HG02943 (cell line): Measurements from ENCODE around the gene SCAPER.
"Not testable (repeated sequence)": the region's sequence is repeated elsewhere in the genome, so short reads cannot be mapped to it uniquely, and the experiment has no call there.

Experiments
- ATAC-seq: cut with Tn5 transposase; IDR thresholded peaks from one replicate; pipeline ENCODE4 v1.9.1; 2021; ENCODE audit warnings: mild to moderate bottlenecking, low read depth, moderate library complexity; ENCODE audit not compliant: unreplicated experiment

SCAPER gene

DNA sequence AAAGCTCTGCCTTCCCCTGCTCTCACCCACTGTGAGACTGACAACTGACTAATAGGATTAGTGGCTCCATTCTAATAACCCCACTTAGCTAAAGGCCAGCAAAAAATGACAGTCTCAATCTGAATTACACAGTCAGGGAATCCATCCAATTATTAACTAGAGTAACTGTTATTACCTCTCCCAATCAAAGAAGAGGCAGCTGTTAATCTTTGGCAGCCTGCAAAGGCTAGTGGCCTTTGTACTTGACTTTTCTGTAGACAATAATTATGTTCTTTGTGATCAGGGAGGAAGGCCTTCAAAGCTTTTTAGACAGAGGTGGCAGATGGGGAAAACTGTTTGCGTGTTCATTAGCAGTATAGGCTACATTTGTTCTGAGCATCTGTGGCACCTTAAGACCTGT lies 390.9 kb downstream of the SCAPER start:
- ATAC-seq = no peak

DNA sequence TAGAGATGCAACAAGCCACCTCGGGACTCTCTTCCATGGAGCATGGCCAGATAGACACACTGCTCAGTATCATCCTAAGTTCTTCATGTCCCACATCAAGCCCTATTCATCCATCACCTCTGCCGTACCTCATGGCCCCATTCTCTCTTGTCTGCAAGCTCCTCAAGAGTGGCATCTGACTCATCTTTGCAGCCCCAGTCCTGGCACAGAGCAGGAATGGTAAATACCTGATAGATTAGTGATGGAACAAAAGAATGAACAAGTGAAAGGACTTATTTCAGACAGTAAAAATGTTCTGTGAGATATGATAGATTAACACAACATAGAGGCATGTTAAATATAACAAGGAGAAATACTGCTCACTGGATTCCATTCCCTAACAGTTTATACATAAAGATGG lies 392.2 kb downstream of the SCAPER start:
- ATAC-seq = no peak

DNA sequence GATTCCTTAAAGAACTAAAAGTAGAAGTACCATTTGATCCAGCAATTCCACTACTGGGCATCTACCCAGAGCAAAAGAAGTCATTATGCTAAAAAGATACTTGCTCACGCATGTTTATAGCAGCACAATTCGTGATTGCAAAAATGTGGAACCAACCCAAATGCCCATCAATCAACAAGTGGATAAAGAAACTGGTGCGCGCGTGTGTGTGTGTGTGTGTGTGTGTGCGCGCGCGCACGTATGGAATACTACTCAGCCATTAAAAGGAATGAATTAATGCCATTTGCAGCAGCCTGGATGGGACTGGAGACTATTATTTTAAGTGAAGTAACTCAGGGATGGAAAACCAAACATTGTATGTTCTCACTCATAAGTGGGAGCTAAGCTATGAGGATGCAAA lies 394.5 kb downstream of the SCAPER start:
- not testable (repeated sequence) for ATAC-seq

DNA sequence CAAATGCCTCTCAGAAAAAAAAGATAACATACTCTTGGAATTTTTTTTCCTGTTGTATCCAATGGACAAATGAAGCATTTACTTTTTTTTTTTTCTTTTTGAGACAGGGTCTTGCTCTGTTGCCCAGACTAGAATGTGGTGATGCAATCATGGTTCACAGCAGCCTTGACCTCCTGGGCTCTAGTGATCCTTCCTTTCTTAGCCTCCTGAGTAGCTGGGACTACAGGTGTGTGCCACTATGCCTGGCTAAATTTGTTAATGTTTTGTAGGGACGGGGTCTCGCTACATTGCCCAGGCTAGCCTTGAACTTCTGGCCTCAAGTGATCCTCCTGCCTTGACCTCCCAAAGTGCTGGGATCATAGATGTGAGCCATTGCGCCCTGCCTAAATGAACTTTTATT lies 401.3 kb downstream of the SCAPER start:
- ATAC-seq = no peak

DNA sequence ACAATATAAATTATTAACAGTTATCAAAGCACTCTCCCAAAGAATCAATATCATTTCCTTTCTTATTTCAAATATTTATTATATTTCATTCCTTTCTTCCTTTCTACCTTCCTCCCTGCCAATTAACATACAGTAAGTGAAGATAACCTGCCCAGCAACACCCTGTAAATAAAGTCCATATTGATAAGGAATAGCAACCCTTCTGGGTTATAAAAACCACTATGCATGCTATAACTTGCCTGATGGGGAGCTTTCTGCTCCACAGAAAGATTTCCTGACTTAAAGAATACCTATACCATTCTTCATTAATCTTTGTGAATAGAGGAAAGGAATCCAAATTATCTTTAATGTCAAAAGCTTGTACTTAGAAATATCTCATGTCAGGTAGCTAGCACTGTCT lies 402.0 kb downstream of the SCAPER start:
- ATAC-seq = no peak

DNA sequence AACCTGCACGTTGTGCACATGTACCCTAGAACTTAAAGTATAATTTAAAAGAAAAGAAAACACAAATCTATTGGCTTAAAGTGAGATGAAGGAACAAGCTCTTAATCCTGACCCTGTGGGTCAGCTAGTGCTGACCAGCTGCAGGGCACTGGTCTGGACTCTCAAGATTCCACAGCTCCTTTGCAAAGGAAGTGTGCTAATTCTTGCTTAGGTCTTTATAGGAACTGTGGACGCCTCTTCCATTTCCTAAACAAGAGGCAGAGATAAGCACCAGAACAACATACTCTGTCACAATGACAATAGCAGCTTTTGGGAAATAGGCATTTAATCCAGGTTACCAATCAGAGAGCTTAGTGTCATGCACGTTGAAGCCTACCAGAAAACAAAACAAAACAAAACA lies 402.5 kb downstream of the SCAPER start:
- no peak for ATAC-seq

DNA sequence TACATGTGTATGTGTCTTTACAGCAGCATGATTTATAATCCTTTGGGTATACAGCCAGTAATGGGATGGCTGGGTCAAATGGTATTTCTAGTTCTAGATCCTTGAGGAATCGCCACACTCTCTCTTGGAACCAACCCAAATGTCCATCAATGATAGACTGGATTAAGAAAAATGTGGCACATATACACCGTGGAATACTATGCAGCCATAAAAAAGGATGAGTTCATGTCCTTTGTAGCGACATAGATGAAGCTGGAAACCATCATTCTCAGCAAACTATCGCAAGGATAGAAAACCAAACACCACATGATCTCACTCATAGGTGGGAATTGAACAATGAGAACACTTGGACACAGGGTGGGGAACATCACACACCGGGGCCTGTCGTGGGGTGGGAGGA lies 403.0 kb downstream of the SCAPER start:
- not testable (repeated sequence) for ATAC-seq

DNA sequence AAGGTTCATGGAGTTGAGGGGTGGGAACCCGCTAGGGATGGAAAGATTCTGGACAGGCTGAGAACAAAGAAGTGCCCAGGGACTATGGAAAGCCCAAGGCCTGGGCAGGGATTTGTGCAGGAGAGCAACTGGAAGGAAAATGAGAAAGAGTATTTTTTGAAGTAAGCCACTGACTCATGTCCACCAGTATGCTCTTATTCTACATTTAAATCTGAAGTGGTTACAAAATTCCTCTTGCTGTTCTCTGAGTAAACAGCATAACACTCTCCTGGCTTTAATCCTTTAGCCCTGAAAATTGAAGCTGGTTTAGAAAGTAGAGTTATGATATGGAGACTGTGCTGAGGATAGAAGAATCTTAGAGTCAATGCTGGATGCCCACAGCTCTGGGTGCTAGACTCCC lies 403.4 kb downstream of the SCAPER start:
- ATAC-seq = no peak

DNA sequence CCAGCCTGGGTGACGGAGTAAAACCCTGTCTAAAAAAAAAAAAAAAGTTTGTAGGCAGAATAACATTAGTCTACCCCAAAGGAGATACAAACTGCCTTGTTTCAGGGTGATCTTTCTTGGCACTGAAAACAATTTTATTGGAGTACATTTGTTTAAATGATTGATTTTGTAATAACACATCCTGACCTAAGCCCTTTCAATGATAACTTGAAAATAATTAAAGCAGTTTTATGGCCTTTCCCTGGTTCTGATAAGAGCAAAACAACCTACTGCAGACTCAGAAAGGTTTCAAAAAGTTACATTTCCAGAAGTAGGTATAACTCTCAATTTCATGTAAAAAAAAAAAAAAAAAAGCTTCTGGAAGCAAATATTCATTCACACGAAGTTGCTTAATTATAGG lies 404.1 kb downstream of the SCAPER start:
- no peak for ATAC-seq

DNA sequence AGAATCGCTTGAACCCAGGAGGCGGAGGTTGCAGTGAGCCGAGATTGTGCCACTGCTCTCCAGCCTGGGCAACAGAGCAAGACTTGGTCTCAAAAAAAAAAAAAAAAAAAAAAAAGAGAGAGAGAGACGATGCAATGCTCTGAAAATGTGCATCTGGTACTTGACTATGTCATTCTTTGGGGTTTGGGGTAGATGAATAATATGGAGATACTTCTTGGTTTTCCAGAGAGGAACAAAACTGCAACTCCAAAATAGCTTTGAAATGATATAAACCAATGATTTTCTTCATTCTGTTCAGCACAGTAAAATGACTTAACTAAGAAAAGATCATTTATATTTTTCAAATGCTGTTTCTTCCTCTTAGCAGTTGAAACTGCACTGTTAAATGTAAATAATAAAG lies 409.7 kb downstream of the SCAPER start:
- ATAC-seq = no peak

DNA sequence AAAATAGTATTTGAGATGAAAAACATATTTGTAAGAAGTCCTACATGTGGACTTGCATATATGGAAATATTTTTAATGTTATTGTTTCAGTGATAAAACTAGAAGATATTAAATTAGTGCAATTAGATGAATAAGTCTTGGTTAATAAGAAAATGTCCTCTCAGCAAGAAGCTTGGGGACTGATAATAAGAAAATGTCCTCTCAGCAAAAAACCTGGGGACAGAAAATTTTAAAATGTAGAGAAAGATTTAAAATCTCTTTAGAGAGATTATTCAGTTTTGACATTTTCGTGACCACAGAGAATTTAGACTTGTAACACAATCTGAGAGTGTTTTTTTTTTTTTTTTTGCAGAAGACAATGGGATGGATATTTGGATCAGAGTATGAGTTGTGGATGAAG lies 412.6 kb downstream of the SCAPER start:
- ATAC-seq = no peak

DNA sequence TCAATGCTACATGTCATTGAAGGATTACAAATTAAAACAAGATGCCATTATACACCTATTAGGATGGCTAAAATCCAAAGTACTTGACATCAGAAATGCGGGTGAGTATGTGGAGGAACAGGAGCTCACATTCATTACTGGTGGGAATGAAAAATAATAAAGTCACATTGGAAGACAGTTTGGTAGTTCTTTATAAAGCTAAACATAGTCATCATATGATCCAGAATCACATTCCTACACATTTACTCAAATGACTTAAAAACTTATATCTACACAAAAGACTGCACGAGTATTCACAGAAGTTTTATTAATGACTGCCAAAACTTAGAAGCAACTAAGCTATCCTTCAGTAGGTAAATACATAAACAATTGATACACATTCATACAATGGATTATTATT lies 421.4 kb downstream of the SCAPER start:
- ATAC-seq = no peak

DNA sequence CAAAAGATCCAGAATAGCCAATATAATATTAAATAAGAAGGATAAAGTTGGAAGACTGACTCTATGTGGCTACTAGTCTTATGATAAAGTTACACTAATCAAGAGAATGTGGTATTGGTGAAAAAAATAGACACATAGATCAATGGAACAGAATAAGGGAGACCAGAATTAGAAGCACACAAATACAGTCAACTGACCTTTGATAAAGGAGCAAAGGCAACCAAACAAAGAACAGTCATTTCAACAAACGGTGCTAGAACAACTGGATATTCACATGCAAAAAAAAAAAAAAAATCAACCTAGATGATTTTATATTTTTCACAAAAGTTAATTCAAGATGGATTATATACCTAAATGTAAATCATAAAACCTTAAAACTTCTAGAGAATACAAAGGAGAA lies 422.1 kb downstream of the SCAPER start:
- no peak for ATAC-seq

DNA sequence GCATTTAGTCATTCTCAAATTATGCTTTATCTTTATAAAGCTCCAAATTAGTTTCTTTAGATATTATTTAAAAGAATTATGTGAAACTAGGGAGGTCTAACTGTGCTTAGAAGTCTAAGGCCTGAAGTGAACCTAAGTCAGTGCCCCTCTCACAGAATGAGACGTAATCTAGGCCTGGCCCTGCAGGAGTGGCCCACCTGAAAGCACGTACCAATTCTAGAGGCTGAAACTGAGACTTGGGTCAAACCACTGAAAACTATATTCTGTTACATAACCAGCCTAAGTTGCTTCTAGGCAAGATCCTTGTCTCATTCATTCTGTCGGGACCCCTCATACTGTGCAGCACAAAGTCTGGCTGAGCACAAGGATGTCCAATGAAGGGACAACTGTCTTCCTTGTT lies 424.9 kb downstream of the SCAPER start:
- ATAC-seq = no peak

DNA sequence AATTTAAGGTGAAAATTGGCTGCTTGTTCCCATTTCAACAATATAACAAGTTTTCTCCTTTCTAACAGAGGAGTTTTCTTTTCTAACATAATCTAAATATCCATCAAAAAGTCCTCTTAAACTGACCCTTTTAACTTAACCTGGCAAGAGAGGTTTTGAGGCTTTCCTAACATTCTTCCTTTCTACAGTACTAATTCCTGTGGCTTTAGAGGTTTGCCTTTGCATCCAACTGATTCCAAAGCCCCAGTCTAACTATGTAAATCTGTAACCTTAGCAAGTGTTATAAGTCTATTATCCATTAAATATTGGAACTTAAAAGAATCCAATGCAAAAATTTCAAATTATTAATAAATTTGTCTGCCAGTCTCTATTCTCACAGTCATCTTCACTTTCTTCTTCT lies 434.4 kb downstream of the SCAPER start:
- ATAC-seq = no peak

DNA sequence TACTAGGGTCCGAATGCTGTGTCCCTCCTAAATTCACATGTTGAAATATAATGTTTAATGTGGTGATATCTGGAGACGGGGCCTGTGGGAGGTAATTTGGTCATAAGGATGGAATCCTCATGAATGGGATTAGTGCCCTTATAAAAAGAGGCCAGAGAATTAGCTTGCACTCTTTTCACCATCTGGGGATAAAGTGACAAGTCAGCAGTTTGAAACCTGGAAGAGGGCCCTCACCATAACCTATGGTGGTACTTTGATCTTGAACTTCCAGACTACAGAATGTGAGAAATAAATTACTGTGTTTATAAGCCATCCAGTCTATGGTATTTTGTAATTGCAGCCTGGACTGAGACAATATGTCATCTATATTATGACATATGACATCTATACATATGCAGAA lies 436.4 kb downstream of the SCAPER start:
- ATAC-seq = no peak

DNA sequence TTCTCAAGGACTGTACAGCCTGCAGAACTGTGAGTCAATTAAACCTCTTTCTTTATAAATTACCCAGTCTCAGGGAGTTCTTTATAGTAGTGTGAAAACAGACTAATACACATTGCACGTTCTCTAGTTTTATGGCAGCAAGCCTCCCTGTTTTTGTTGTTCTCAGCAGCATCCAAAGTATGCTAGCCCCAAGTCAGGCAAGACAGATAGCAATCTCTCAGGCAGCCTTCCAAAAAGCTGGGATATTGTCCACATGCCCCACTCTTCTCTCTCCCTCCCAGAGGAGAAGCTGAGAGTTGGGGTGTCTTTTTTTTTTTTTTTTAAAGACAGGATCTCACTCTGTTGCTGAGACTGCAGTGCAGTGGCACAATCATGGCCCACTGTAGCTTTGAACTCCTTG lies 438.0 kb downstream of the SCAPER start:
- ATAC-seq = no peak

DNA sequence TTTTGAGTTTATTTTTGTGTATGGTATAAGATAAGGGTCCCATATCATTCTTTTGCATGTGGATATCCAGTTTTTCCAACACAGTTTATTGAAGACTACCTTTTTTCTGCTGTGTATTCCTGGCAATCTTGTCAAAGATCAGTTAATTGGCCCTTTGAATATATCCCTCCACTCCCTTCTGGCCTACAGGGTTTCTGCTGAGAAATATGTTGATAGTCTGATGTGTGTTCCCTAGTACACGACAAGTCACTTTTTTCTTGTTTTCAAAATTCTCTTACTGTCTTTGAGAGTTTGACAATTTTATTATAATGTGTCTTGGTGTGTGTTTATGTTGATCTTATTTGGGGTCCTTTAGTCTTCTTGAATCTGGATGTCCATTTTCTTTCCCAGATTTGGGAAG lies 439.4 kb downstream of the SCAPER start:
- ATAC-seq = no peak

DNA sequence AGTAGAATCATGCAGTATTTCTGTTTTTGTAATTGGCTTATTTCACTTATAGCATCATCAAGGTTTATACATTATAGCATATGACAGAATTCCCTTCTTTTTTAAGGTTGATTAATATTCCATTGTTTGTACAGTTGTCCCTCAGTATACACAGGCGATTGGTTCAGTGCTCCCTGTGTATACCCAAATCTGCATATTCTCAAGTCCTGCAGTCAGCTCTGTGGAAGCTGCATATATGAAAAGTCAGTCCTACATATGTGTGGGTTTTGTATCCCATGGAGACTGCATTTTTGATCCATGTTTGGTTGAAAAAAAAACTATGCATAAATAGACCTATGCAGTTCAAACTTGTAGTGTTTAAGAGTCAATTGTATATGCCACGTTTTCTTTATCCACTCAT lies 440.9 kb downstream of the SCAPER start:
- ATAC-seq = no peak

DNA sequence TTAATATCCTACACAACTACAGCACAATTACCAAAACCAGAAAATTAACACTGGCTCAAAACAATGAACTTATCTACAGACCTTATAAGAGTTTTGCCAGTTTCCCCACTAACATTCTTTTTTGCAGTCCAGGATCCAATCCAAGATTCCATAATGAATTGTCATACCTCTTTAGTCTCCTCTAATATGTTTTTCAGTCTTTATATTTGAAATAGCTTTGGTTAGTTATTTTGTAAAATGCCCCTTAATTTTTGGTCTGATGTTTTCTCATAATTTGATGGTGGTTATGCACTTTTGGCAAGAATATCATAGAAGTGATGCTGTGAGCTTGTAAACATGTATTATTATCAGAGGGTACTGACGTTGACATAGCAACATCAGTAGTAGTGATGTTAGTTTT lies 444.3 kb downstream of the SCAPER start:
- no peak for ATAC-seq

DNA sequence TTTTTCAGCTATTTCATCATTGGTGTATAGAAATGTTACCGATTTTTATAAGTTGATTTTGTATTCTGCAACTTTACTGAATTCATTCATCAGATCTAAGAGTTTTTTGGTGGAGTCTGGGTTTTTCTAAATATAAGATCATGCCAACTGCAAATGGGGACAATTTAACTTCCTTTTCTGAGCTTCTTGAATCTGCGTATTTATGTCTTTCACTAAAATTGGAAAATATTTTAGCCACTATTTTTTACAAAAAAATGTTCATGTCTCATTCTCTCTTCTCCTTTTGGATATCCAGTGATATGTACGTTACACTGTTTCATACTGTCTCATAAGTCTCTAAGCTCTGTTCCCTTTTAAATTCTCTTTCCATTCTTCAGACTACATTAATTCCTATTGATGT lies 444.8 kb downstream of the SCAPER start:
- ATAC-seq = no peak

DNA sequence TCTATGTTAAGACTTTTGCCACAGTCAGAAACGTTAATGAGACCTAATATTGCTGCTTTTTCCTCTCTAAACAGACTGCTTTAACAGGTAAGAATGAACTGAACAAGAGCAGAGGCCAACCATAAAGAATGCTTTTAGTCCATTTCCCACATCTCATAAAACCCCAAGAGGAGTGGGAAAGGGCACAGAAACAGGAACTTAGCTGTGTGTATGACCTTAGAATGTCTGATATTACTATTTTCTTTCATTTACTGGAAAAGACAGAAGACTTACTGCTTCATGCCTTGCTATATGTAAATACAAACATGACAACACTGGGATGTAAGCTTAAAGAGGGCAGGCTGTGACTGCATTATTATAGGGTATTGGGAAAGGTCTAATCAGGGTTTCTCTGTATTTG lies 453.6 kb downstream of the SCAPER start:
- ATAC-seq = no peak

DNA sequence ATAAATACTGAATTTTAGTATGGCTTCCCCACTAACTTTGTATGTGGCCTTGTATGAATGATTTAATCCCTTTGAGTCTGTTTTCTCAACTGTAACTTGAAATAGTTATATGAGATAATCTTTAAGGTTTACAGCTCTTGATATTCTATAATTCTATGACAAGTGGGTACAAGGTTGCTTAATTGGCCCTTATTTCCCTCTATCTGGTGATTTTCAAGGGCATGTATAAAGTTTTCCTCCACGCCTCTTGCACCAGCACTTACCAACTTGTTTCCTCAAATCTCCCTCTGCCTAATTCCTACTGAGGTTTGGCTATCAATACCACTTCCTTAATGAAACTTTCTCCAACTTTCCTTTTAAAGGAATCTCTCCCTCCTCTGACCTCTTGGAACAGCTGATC lies 455.7 kb downstream of the SCAPER start:
- no peak for ATAC-seq

DNA sequence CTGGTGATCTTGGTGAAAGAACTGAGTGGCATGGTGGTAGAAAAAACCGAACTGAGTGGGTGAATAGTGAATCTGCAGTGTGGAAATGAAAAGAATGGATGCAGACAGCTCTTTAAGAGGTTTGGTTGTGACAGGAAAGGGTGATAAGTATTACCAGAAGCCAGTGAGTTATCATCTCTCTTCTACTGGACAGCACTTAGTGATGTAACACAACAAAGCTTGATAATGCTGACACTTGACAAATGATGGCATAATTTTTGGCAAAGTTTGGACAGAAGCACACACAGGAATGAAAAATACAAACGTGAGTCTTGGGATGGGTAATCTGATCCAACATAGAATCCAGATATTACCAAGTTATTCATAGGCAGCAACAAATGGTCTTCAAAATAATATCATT lies 456.4 kb downstream of the SCAPER start:
- no peak for ATAC-seq
